ENCODE results near the gene CREBRF.
"Not testable (repeated sequence)": the region's sequence is repeated elsewhere in the genome, so short reads cannot be mapped to it uniquely, and the experiment has no call there.

CREBRF gene

DNA sequence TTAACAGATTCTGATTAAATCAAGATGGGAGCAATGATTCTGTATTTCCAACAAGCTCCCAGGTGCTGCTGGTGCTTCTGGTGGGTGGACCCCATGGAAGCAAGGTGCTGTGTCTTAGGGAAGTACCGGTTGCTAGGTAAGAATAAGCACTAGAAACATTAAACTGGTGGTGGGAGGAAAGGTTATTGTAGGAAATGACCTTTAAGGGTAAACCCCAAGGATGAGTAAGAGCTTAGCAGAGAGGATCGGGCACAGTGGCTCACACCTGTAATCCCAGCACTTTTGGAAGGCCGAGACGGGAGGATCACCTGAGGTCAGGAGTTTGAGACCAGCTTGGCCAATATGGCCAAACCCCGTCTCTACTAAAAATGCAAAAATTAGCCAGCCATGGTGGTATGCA lies 16.2 kb upstream of the CREBRF start:
- DNase-seq: no peak

DNA sequence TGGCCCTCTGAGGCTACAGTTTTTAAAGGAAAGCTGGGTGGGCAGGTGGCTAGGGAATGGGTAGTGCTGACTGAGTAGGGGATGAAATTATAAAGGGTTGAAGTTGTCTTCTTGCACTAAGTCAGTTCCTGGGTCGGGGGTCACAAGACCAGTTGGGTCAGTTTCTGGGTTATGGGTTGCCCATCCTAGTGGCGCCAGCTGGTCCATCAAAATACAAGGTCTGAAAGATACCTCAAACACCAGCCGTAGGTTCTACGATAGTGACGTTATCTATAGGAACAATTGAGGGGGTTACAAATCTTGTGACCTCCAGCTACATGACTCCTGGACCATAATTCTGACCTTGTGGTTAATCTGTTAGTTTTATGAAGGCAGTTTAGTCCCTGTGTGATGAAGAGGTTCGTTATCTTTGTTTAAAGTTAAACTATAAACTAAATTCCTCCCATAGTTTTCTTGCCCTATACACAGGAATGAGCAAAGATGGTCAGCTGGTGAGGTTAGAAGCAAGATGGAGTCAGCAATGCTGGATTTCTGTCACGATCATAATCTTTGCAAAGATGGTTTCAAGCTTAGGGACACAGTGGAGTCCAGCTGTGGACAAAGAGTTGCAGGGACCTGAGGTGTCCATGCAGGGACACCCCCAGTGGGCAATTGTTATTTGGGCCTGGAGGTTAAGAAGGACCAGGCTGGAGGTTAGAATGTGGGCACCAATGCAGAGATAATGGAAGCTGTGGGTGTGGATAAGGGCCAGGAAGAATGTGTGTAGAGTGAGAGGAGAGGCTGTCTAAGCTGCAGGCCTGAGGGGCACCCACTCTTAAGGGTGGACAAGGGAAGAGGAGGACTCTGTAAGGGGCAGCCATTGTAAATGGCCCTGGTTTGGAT lies 14.0 kb upstream of the CREBRF start:
- DNase-seq: no peak

DNA sequence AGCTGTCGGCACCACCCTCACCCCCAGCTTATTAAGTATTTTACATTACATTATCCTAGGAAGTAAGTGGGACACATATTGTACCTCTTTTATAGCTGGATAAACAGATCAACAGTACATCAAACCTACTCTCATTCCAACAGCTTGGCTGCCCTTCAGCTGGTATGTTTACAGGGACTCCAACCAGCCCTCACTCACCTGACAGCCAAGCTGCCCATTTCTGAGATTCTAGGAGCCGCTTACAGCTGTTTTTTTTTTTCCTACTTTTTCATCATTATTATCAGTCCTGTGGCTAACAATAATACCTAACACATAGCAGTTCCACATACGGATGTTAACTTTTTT lies 13.4 kb upstream of the CREBRF start:
- DNase-seq: no peak

DNA sequence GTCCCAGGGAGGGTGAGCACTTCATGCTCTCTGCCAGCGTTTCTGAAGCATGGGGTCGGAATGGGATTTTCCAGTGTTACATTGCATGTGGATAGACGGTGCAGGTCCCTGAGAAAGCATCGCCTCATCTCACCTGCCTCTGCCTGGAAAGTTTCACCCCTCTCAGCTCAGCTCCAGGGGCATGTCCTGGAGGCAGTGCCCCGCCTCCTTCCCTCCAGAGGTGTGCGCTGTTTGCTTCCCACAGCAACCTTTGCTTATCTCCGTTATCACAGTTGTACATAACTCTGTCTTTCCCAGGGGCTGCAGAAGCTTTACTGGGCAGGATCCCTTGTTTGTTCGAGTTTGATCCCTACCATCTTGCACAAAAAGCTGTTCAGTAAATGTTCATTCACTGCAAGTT lies 10.7 kb upstream of the CREBRF start:
- no peak for DNase-seq

DNA sequence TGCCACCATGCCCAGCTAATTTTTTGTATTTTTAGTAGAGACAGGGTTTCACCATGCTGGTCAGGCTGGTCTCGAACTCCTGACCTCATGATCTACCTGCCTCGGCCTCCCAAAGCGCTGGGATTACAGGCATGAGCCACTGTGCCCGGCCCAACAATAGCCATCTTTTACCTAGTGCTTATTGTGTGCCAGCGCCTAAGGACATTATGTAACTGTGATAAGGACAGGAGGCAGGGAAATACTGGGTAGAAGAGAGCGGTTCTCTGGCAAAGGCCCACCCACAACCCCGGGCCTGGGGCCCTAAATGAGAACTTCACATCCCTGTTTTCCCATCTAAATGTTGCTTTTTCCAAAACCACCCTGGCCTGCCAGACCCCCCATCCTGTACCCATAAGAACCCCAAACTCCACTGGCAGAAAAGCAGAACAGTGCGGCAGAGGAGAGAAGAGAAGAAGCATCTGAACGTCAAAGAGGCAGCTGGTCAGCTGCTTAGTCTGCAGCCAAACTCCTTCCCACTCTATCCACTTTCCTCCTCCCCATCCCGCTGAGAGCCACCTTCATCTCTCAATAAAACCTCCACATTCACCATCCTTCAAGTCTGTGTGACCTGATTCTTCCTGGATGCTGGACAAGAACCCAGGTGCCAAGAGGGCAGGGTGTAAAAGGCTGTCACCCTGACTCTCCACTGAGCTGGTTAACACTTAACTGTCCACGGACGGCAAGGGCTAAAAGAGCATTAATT lies 8.9 kb upstream of the CREBRF start:
- not testable (repeated sequence) for DNase-seq

DNA sequence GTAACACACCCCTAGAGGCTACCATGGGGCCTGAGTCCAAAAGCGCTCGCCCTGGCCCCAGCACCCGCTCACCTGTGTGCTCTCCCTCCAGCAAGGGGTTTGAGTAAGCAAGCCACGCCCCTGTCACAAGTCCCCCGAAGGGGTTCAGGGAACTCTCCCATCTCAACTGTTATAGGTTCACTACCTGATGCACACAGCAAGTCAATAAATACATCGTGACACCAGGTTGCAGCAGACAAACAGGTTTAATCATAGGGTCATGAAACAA lies 8.4 kb upstream of the CREBRF start:
- DNase-seq: no peak

DNA sequence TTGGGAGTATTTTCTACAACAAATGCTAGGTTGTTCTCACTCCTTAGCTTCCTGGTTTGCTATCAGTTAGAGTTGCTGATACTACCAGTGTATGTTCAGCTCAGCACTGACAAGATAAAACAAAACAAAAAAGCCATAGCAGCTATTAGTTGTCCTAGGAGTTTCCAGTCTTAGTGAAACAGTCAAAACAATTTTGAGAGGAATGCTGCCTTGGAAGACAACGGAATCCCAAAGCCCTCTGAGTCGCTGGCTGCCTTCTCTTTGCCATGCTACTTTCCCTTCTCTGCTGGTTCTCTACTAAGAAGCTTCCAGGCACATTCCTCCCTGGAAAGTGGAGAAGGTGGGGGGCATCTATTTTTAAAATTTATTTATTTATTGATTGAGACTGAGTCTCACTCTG lies 5.4 kb upstream of the CREBRF start:
- no peak for DNase-seq

DNA sequence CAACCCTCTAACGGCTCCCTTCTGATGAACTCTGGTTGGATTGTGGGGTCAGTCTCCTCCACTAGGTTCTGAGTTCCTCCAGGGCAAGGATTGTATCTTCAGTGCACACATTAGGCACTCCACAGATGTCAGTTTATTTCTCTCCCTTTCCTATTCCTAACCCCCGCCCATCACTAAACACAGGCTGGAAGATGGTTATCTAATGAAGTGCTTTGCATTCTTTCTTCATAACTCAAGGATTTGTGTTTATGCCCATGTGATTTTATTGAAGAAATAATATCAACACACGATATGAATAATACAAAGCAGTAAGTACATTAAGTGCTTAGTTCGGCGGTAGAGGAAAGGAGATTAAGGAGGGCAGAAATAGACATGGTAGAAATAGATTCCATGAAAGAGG lies 4.4 kb upstream of the CREBRF start:
- no peak for DNase-seq

DNA sequence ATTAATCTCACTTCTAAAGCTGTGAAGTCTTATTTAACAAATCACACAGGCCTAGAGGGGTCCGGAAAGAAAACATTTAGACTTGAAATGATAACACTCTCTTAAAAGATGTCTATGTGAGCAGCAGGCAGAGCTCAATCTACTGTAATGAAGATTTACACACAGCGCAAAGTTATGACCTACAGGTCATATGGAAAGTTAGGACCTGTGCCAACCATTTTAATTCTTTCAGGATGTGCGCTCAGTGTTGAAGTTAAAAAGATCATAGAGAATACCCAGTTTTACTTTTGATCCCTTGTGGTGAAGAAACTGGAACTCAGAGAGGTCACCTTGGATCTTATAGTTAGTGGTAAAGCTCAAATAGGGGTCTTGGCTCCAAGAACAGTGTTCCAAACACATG lies 3.1 kb upstream of the CREBRF start:
- DNase-seq: no peak

DNA sequence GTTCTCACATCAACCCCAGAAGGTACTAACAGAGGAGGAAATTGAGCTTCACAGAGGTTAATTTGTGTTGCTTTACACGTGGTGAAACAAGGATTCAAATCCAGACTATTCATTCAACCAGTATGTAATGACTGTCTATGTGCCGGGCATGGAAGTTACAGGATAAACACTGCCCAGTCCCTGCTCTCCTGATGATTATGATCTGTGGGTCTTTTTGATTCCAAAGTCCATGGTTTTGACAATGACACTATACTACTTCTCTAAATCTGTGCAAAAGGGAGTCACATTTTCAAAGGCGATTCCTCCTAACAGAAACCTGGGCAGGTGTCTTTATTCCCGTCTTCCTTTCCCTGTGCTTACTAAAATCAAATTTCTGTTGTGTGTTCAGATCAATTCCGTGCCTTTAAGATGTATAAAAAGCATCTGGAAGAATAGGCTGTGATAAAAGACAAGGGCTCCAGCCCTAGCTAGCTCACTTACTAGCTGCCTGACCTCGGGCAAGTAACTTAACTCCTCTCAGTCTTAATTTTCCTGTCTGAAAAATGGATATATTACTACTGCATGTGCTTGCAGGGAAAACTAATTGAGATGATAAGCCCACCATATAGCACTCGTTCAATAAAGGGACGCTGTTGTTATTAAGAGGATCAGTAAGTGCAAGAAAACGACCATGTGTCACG lies 970 bp upstream of the CREBRF start:
- DNase-seq: no peak

DNA sequence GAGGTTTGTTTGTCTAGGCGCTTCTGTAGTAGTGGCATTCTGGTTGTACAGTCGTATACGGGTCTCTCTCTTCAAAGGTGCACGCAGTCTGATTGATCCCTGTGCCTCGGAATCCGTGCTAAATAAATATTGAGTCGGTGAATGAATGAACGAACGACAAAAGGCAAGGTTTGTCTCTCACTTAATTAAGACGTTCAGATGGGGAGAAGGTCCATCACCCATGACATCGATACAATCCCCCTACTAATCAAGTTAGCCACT lies 500 bp upstream of the CREBRF start:
- no peak for DNase-seq

DNA sequence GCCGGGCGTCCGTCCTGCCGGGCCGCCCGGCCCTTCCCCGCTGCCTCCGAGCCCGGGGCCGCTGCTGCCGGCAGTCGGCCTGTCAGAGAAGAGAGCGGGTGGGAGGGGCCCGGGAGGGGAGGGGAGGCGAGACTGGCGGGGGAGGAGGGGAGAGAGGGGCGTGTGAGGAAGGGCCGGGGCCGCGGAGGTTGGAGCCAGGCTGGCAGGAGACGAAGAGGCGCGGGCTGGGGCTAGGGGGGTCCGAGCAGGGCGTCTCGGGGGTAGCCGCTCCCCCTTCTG lies 570 bp downstream of the CREBRF start:
- DNase-seq: no peak

DNA sequence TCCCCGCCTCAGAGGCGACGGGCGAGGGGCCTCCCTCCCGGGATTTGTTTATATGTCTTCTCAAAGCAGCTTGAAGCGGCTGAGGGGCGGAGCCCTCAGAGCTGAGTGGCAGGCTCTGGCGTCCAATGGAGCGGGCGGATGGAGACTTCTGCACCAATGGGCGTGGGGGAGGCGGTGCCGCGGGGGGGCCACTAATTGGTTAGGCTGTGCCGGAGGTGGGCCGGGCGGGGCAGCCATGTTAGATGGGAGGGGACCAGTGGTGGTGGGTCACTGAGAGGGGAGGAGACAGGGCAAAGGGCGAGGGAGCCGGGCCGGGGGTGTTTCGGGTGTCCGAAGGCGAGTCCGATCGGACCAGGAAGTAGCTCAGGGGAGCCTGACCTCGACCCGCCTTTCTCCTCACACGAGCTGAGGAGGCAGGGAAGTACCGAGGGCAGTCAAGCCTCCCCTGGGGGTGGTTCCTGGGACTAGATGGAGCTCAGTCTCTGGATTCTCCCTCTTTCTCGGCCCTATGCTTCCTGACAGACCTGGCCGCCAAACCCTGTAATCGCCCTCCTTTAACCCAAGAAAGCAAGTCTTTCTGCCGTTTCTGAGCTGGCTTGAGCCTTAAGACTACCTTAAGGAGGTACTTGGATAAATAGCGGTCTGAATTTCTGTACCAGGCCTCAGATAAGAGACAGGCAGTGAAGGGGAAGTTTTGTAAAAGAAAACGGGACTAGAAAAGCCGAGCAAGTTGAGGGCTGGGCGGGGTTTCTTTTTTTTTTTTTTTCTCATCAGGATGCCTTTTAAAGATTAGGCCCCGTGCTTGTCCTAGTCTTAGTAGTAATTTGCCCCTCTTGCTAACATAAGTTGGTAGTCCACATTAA lies 1.1 kb downstream of the CREBRF start:
- peak; percentile 80 for DNase-seq

DNA sequence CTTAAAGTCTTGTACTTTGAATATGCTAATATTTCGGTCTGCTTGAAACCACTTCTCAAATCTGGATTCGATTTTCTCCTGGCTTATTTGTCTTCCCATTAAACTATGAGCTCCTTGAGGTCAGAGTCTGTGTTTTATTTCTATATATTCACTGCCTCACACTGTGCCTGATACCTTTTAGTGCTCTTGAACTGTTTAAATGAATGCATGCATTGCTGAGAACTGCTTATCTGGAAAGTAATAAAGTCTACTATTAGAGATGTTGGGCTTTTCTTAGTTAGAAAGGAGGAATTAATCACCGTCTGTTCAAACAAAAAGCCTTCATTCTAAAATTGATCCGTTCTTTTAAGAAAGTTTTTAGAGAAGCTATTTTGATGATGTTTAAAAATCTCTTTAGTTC lies 6.0 kb downstream of the CREBRF start:
- DNase-seq: no peak

DNA sequence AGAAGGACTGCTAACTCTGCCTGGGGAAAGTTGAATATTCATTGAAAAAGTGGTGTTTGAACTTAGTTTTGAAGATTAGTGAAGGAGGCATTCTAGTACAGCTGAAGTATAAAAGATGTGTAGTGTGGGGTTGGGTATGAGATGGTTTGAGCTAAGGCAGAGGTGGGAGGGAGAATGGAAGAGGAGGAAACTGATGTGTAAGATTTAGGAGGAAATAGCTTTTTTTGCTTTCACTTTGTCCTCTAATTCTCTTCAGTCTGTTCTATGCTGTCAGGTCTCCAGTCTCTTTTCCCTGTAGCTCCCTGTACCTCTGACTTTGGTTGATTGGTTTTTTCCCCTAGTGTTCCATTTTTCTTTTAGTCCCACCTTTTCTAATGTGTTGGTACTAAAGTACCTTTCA lies 9.0 kb downstream of the CREBRF start:
- no peak for DNase-seq

DNA sequence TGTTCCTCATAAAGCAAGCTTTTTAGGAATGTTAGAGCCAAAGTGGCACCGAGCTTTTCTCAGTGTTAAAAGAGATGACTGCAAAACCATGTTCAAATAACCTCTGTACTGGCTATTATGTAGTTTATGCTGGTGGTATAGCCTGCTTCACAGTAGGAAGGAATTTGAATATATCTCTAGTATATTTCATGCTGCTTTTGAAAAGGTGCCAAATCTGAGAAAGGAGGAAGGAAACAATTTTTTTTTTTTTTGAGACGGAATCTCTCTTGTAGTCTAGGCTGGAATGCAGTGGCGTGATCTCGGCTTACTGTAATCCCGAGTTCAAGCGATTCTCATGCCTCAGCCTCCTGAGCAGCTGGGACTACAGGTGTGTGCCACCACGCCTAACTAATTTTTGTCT lies 13.5 kb downstream of the CREBRF start:
- DNase-seq: no peak

DNA sequence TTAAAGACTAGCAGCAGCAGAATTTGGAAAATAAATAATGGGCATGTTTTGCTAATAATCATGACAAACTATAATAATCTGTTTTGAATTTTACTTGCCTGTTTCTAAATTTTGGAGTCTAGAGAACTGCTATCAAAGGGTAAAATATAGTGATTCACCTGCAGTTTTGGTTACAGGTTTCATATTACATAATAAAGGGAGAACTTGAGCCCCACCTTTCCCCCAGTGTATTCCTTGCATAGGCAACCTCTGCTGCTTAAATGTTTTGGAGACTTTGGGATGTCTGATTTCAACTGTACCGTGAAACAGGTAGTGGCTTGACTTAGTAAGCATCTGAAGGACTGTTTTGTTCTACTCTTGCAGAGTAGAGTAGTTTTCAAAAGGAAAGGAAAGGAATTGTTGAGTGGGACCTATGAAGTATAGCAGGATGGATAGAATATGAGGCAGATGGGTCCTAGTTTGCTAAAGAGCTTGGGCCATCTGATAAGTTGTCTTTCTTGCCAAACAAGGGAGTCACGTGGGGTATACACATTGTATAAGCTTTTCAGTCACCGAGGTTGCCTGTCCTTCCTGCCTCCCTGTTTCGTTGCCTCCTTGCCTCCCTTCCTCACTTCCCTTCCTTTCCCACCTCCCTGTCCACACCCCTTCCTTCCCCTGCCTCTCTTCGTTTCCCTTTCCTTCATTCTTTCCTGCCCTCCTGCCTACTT lies 19.1 kb downstream of the CREBRF start:
- DNase-seq: peak; percentile 73

DNA sequence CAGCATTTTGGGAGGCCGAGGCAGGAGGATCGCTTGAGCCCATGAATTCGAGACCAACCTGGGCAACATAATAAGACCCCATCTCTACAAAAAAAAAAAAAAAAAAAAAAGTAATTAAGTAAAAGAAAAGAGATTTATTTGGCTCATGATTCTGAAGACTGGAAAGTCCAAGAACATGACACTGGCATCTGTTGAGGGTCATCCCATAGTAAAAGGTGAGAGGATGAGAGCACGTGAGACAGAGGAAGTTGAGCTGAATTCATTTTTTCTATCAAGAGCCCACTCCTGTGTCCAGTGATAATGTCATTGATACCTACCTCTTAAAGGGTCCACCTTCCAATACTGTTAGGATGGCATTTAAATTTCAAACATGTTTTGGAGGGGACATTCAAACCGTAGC lies 19.8 kb downstream of the CREBRF start:
- no peak for DNase-seq

DNA sequence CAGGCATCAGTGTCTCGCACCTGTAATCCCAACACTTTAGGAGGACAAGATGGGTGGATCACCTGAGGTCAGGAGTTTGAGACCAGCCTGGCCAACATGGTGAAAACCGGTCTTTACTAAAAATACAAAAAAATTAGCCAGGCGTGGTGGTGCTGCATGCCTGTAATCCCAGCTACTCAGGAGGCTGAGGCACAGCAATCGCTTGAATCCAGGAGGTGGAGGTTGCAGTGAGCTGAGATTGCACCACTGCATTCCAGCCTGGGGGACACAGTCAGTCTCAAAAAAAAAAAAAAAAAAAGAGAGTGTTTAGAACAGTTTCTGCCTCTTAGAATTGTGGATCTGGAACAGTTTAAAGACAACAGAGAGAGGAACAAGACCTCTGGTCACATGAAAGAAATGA lies 20.3 kb downstream of the CREBRF start:
- not testable (repeated sequence) for DNase-seq

DNA sequence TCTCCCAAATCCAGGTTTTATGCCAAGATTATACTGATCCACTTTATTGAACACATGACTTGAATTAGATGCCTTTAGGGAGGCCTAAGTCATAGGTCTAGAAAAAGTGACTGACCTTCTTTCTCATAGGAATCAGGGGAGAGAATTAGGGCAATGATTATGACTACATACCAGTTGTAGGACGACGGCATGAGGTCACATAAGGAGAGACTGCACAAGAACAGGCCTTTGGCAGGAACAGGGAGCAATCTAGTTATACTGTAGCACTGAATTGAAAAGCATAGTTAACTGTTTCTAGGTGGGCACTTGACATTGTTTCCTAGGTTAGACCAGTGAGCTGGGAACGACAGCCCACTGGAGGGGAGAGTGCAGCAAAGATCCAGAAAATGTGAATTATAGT lies 22.7 kb downstream of the CREBRF start:
- DNase-seq: no peak

DNA sequence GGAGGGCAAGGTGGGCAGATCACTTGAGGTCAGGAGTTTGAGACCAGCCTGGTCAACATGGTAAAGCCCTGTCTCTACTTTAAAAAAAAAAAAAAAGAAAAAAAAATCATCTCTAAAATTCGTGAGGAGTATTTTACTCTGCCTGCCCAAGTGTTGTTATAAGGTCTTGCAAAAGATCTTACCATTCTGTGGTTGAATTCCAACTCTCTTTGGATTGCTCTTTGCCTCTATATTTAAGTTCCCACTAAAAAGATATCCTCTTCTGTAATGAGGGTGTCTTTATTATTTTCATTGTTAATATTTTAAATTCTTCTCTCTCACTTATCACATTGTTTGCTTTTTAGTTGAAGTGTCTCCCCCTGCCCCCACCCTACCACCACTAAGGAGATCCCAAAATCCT lies 33.4 kb downstream of the CREBRF start:
- DNase-seq: no peak

DNA sequence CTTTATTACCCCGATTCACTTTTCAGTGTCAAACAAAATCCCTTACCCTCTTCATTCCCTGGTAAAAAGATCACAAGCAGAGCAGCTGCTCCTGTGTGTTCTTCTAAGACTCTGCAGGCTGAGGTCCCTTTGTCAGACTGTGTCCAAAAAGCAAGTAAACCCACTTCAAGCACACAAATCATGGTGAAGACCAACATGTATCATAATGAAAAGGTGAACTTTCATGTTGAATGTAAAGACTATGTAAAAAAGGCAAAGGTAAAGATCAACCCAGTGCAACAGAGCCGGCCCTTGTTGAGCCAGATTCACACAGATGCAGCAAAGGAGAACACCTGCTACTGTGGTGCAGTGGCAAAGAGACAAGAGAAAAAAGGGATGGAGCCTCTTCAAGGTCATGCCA lies 34.5 kb downstream of the CREBRF start:
- no peak for DNase-seq

DNA sequence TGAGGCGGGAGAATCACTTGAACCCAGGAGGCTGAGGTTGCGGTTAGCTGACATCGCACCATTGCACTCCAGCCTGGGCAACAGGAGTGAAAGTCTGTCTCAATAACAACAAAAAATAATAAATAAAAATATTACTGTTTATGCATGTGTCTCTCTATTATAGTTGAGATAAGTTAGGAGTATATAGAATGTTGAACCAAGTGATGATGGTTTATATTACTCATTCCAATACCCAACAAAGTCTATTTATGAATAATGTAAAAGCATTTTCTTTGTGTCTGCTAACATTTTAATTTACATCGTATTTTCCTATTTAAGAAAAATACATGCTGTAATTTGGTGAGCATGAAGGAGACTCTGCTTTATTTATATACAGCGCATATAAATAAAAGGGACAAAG lies 35.8 kb downstream of the CREBRF start:
- DNase-seq: no peak

Measured in NCI-H2171 treated with DMSO at 0.1 percent for 48 hours (cell line).